ENCODE measurements around the gene FLT1.

- TF ChIP-seq KLF7 (tag by site-specific recombination; IDR thresholded peaks at IDR 0.05; ENCODE audit: borderline replicate concordance) (no peak), BCL11A (tag by site-specific recombination; IDR thresholded peaks at IDR 0.05; ENCODE audit: low read depth) (no peak), CTCF (tag by site-specific recombination; IDR thresholded peaks at IDR 0.05) (no peak), ZBTB6 (tag by site-specific recombination; IDR thresholded peaks at IDR 0.05) (no peak), HOXA7 (CRISPR knock-in tag; IDR thresholded peaks at IDR 0.05; ENCODE audit: borderline replicate concordance) (no peak)
Observed at GRCh38 chr13:28476919-28477708, 17.8 kb downstream of the FLT1 start.
